Fibroblast of mammary gland (primary cell): ENCODE data around the gene CCDC134.

Source experiments
- DNase-seq: peaks from one replicate; pipeline ENCODE4 v3.0.0-alpha.2; 2010; ENCODE audit warnings: low read depth
- H3K4me3 ChIP-seq: 2 replicates; pipeline ENCODE4 v1.5.1; 2011; ENCODE audit warnings: low read depth, mild to moderate bottlenecking, low read length, moderate library complexity; ENCODE audit not compliant: control insufficient read depth
- CTCF ChIP-seq: conservative IDR thresholded peaks from 2 replicates; pipeline ENCODE4 v1.5.1; 2011; ENCODE audit warnings: low read depth, low read length, inconsistent platforms; ENCODE audit not compliant: control insufficient read depth, insufficient read depth

The CCDC134 gene

GRCh38 chr22:41826430-41827383 lies 26.2 kb downstream of the CCDC134 start:
- no peak overlapping the region for H3K4me3 ChIP-seq
- DNase-seq = no peak
- no peak for TF ChIP-seq CTCF

- no peak overlapping the region for H3K4me3 ChIP-seq
- no peak for TF ChIP-seq CTCF
- no peak for DNase-seq
Observed at GRCh38 chr22:41827671-41828070, 27.2 kb downstream of the CCDC134 start.

- no peak for TF ChIP-seq CTCF
- no peak for DNase-seq
- H3K4me3 ChIP-seq = no peak overlapping the region
Observed at GRCh38 chr22:41828516-41828915, 28.0 kb downstream of the CCDC134 start.

GRCh38 chr22:41830174-41830573 lies 29.7 kb downstream of the CCDC134 start:
- H3K4me3 ChIP-seq = no peak overlapping the region
- no peak for DNase-seq
- TF ChIP-seq CTCF = no peak

GRCh38 chr22:41831383-41831782 lies 30.9 kb downstream of the CCDC134 start:
- peak; percentile 26 for DNase-seq
- TF ChIP-seq CTCF = no peak
- no peak overlapping the region for H3K4me3 ChIP-seq

- peak; percentile 29 for DNase-seq
- peak overlapping the region; percentile 54 for H3K4me3 ChIP-seq
- TF ChIP-seq CTCF = no peak
Observed at GRCh38 chr22:41831828-41832552, 31.5 kb downstream of the CCDC134 start.
